Stimulated activated CD4-positive, alpha-beta T cell treated with anti-CD3 and anti-CD28 coated beads, Interleukin-1b, Interleukin-23, amount 100 ng/mL, for 24 hours (primary cell): ENCODE measurements around the gene STXBP6.
"Not testable (repeated sequence)": the region's sequence is repeated elsewhere in the genome, so short reads cannot be mapped to it uniquely, and the experiment has no call there.

Source experiments
- DNase-seq, 4 experiments: peaks; one replicate each; pipeline ENCODE4 v3.0.0-alpha.2; 2020; ENCODE audit warnings: low read depth in 4 of 4, low spot score in 1 of 4

Gene STXBP6

GRCh38 chr14:24836324-24836723, 213.6 kb downstream of the STXBP6 start:
- DNase-seq, result not testable (repeated sequence)

GRCh38 chr14:24834956-24835355, 215.0 kb downstream of the STXBP6 start:
- DNase-seq, result no peak

DNA sequence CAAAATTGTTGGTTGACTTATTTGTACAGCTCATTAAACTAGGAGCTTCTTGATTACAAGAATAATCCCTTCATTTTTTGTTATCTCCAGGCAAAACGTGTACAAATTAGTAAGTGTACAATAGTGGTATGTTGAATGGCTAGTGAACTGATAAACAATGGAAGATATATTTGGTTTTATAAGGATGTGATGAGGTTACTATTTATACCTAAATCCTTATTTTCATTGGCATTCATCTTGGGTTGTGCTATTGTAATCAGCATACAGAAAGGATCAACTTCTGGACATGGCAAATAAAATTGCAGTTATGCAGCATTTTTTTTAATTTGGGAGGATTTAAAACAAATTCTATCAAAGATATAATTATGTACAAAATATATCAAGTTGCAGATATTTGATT, 216.6 kb downstream of the STXBP6 start:
- DNase-seq, result no peak

DNA sequence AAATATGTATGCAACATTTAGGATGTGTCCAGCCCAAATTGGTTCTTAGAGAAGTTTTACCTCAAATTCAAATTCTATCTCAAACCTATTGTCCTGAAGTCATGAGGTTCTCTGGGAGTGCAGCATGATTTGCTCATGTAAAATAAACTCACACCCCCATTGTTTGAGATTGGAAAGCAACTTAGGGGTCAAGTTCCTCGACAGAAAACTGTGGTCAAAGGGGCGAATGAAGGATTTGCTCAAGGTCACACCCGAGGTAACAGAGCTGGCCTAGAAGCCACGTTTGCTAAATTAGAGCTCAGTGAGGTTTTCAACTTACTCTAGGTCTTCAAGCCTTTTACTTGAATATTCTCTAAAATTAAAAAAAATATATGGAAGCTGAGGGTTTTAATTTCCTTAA, 218.3 kb downstream of the STXBP6 start:
- no peak for DNase-seq

DNA sequence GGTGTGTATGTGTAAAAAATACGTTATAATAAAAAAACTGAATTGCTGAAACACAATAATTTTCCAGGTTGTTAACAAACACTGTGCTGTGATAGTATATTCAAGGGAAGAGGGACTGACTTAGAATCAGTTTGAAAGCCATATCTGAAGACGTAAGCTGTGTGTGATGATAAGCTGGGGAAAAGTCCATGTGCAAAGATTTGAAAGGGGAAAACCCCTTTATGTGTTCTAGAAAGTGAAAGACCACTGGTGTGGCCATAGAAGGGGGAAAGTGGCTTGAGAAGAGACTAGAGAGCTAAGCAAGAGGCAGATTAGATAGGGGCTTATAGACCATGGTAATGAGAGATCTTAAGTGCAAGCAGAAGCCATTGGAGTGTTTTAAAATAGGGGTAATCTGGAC, 220.1 kb downstream of the STXBP6 start:
- DNase-seq, result no peak

DNA sequence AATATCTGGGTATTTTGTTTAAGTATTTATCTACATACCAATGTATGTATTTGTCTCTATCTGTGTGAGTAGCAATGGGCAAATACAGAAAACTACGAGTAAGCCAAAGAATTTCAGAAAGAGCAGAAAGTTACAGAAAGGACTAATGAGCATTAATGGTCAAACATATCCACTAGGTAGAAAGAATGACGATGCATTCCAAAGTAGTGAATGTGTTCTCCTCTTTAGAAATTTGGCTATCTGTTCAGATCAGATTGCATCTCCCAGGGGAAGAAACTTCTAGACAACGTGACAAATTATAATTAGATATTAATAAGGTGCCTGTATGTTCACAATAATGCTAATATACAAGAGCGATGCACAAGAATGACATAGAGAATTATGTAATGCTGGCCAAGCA, 221.5 kb downstream of the STXBP6 start:
- DNase-seq, result no peak

DNA sequence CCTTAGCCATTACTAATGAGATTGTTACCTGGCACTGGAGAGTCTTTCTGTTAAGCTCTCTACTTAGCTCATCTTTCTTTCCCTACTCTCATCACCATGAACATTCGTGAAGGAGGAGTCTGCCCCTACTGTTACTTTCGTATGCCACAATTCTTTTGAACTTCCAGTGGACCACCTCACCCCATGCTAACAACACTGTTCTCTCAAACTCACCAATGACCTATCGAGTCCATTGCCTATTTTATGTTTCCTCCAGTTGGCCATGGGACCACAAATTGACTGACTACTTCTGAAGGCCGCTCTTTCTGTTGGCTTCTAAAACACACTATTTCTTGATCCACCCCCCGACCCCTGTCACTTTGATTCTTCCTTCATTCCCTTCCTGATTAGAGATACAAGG, 223.6 kb downstream of the STXBP6 start:
- no peak for DNase-seq

DNA sequence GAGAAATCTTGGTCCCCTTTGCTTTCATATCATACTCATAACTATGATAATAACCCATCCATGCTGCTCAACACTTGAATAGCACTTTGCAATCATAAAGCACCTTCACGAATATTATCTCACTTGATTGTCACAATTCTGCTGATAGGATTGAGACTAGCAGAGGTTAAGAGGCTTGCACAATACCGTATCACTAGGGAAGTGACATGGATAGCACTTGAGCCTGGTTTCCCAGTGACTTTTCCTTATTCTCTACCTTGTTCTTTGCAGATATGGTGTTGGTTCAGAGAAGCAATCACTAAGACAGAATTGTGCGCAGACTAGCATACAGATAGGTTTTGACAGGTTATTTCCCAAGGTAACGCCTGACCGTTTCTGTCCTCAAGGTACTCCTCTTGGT, 229.3 kb downstream of the STXBP6 start:
- no peak for DNase-seq

- DNase-seq, result no peak
Observed at GRCh38 chr14:24818823-24819341, 231.1 kb downstream of the STXBP6 start.

GRCh38 chr14:24818058-24818822, 231.7 kb downstream of the STXBP6 start:
- DNase-seq, result no peak

DNA sequence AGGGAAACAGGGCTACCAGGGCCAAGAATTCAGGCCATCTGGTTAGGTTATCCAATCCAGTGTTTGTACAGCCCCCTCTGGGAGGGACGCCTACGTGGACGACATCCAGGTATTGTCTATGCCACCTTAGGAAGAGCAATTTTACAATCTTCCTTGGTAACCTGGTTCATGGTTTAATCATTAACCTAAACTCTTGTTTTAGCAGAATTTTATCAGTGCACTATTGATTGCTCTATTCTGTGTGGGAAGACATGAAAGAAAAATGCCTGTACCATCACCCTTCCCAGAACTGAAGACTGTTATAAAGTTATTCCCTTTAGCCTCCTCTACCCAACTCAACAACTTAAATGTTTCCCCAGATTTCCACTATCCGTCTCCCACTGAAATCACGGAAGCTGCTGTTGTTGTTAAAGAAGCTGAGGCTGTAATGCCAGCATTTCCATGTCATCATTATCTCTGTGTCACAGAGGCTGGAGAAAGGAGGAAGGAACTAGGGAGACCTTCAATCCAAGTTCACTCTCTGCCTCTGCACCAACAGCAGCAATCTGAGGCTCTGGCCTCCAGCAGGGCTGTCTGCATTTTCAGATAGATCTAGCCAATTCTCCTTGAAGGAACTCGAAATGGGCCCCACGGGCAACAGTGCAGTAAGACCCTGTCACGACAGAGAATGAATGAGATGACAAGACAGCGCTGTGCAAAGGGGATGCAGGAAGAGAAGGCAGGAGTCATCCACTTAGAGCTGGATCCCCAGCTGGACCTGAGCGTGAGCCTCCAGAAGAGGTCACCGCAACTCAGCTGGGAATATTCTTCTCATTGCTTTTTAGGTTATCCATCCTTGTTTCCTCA, 232.5 kb downstream of the STXBP6 start:
- DNase-seq, result no peak

DNA sequence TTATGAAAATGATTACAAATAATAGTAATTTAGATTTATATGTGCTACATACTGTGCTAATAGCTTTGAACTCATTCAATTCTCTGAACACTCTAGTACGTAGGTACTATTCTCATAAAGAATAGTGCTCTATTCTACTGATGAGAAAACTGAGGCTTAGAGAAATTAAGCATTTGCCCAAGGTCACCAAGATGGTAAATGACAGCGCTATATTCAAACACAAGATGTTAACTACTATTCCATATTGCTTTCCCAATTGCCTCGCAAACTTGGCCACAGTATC, 233.1 kb downstream of the STXBP6 start:
- DNase-seq, result no peak

- DNase-seq, result no peak
Observed at GRCh38 chr14:24816011-24816928, 233.7 kb downstream of the STXBP6 start.

GRCh38 chr14:24815543-24815942, 234.4 kb downstream of the STXBP6 start:
- DNase-seq, result no peak

DNA sequence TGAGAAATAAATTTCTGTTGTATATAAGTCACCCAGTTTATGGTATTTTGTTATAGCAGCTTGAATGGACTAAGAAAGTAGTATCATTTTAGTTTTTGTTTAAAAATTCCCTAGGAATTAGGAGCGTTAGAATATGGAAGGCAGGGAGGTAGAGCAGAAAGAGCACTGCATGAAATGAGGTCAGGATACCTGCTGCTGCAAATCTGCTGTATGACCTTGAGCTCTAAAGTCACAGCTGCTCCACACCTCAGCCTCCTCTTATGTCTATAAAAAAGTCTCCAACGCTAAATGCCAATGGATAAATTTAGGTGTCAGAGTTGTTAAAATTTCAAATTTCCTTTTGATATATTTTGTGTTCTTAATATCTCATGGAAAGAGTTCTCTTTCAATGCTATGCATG, 235.0 kb downstream of the STXBP6 start:
- no peak for DNase-seq

- DNase-seq, result no peak
Observed at GRCh38 chr14:24814346-24814745, 235.6 kb downstream of the STXBP6 start.

- DNase-seq, result no peak
Observed at GRCh38 chr14:24813819-24814259, 236.1 kb downstream of the STXBP6 start.

DNA sequence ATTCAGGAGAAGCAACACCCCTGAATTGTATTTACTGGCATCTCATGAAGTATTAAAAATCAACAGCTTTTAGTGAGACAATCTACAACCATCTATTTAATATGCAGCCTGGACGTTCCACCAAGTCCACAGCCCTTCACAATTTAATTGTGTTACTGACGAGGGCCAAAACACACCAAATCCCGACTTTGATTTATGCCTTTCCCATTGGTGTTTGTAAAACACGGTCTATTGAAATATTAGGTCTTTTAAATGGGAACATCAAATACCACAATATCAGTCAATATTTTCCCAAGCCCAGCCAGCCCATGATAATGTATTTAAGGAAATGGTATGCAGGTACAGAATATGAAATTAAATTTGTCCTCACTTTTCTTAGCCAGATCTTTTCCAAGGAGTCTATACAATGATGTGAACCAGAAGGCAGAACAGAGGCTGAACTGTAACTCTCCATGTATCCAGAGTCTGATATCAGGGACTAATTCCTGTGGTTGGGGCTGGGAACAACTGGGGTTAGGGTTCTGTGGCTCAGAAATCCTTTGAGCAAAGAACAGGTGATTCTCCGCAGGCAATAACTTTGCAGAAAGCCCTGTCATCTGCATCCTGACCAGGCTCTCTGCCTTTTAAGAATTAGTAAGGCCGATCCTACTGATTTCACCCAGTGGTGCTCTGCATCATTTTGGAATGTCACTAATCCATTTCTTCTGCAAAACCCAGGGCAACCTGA, 236.7 kb downstream of the STXBP6 start:
- DNase-seq, result no peak

DNA sequence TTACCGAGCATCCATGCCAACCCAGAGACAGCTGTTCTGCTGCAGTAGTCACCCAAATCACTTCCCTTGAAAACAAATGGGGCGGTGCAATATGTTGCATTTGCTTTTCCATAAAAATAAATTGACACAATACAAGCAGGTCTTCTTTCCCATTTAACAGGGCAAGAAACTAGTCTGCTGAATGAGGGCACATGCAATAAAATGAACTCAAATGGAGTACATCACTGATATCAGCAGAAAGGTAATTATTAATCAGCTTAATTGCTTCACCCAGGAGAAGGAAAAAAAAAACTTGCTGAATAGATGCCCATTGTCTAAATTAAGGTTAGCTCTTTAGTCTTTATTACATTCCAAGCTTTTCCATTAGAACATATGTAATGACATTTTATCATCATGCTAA, 240.8 kb downstream of the STXBP6 start:
- DNase-seq, result no peak

DNA sequence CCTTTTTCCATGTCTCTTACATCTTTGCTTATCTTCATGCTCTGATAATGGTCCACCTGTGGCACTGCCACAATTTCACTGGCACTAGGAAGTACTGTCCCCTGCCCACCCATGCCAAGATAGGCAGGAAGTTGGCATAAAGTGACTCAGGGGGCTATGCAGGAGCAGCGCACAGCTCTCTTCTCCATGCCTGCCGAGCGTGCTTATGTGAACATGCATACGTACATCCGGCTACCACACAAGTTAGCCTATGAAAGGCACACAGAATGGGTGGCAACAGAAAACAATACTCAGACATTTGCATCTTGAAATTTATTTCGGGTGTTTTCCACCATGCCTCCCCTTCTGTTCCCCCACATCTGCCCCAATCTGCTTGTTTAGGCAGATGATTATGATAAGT, 241.5 kb downstream of the STXBP6 start:
- no peak for DNase-seq
